CD4-positive, alpha-beta T cell treated with Interleukin-15 for 4 hours (primary cell): ENCODE data around the gene COPS3.

ENCODE experiments used
- DNase-seq: peaks from one replicate; pipeline ENCODE4 v3.0.0-alpha.2; 2020; ENCODE audit warnings: low spot score

The COPS3 gene

DNA sequence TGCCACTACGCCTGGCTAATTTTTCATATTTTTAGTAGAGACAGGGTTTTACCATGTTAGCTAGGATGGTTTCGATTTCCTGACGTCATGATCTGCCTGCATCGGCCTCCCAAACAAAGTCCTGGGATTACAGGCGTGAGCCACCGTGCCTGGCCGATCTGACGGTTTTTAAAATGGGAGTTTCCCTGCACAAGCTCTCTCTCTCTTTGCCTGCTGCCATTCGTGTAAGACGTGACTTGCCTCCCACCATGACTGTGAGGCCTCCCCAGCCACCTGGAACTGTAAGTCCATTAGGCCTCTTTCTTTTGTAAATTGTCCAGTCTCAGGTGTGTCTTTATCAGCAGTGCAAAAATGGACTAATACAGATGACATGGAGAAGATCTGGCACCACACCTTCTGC lies 39.4 kb downstream of the COPS3 start:
- DNase-seq, result no peak

DNA sequence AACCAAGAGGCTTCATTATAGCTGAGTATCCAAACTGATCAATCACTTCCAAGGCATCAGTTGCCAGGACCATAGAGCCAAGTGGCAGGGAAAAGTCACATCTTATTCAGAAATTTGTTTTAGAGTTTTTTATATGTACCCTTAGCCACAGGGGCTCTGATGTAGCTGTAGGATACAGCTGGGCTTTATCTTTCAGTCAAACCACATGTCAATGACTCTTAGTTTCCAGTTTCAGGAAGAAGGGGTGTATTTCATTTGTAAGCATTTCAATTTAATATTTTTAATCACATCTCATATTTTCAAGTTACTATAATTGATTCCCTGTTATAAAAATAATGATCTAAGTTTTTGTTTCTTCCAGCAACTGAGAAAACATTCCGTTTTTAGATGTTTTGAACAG lies 41.2 kb downstream of the COPS3 start:
- no peak for DNase-seq

DNA sequence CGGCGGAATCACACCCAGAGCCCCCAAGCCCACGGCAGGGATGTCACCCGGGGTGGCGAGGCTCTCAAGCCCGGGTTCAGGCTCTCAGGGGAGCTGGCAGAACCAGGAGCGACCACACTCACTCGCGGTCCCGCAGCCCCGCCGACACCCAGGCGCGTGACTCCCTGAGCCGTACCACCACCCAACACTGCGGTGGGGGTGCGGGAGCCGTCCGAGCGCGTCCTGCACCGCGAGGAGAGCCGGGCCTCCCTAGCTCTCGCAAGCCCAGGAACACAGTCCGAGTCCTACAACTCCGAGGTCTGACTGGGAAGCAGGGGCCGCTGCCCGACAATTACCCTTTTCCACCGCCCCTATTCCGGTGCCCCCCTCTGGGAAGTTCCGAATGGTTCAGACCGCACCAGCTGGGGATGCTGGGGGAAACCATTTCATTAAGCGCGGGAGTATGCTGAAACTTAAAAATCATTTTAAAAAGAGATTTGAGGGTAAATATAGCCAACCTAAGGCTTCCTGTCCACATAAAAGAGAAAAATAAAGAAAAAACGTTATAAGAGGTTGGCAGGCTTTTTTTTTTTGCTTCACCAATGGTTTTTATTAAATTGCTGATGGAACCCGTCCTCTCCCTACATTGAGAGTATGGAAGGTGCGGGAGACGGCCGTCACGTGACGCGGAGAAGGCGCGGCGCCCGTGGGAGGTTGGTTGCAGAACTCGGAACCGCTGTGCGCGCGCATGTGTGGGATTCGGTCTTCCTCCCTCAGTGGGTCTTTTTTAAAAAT lies 43.8 kb downstream of the COPS3 start, which contains the start of gene FLCN:
Gene FLCN, minus strand, starts transcription at position 143 of the 774 bp plus-strand sequence. CDS start 9,031 bp downstream, outside the sequence.
- DNase-seq, result peak; percentile 87

DNA sequence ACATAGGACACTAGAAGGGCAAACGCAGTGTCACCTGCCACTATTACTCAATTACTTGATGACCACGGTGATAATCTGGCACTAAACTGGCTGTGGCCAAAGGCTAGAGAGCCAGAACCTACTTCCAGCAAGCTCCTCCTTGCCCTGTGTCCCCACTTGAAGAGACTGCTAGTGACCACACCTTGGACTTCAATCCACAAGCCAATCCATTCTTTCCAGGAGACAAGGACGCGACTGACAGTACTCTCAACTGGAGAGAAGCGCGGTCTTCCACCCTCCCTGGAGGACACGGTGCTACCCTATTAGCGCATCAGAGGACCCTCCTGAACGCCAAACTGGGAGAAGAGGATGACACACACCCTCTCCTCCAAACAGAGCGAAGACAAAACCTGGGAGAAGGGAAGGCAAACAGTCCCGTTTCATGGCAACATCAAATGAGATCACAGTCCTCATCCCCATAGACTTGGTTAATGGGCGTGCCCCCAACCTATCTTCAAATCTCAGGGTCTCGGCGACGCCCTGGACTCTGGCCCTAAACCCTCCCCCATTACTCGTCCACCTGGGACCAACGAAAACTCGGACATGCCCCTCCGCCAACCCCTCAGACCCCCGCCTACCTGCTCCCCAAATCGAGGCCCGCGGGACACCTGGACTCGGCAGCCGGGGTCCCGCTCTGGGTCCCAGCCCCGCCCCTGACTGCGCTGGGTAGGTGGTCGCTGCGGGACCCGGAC lies 44.6 kb downstream of the COPS3 start:
- no peak for DNase-seq

GRCh38 chr17:17235212-17236174 lies 45.6 kb downstream of the COPS3 start:
- DNase-seq, result no peak

DNA sequence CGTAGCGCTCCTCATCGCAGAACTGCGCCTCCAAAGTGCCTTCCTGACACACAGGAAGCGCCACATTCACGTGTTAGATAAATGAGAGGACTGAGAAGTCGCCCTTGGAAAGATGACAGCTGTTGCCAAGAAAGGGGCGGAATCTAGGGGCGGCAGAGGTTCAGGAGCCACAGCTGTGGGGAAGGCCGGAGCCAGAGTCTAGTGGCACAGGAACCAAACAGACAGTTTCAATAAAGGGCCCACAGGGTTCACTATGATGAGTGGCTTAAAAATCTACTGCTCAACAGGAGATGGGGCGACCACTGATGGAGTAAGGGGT lies 48.8 kb downstream of the COPS3 start:
- DNase-seq, result no peak

- DNase-seq, result no peak
These were observed 49.3 kb downstream of the COPS3 start for GRCh38 chr17:17231621-17232302.

- DNase-seq, result no peak
These were observed 51.3 kb downstream of the COPS3 start for GRCh38 chr17:17229416-17230384.

DNA sequence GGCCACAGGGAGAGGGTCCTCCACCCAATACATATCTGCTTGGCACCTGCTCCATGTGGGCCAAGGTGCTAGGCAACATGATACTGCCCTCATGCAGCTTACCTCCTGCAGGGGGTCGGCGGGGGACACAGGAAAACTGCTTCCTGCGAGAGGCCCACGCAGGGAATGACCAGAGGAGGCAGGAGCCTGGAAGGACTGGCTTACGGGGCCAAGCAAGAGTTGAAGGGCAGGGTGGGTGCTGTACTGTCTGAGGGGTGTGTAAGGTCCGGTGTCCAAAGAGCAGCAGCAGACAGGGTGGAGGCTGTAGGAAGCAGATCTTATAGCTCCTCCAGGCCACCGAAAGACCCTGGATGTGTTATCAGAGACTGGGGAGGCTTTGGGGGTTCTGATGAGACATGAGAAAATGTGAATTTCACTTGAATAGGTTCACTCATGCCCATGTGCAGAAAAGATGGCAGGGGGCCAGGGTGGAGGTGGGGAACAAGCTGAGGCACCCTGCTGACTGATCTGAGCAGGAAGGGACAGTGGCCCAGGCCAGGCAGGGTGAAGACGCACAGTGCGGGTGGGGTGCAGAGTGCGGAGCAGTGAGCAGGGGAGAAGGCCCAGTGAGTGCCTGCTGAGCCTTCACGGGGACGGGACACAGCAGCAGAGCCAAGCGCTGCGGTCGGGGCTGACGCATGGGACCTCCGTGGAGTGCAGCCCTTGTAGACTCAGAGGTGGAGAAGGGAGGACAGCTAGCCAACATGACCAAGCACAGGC lies 52.3 kb downstream of the COPS3 start:
- DNase-seq, result no peak

DNA sequence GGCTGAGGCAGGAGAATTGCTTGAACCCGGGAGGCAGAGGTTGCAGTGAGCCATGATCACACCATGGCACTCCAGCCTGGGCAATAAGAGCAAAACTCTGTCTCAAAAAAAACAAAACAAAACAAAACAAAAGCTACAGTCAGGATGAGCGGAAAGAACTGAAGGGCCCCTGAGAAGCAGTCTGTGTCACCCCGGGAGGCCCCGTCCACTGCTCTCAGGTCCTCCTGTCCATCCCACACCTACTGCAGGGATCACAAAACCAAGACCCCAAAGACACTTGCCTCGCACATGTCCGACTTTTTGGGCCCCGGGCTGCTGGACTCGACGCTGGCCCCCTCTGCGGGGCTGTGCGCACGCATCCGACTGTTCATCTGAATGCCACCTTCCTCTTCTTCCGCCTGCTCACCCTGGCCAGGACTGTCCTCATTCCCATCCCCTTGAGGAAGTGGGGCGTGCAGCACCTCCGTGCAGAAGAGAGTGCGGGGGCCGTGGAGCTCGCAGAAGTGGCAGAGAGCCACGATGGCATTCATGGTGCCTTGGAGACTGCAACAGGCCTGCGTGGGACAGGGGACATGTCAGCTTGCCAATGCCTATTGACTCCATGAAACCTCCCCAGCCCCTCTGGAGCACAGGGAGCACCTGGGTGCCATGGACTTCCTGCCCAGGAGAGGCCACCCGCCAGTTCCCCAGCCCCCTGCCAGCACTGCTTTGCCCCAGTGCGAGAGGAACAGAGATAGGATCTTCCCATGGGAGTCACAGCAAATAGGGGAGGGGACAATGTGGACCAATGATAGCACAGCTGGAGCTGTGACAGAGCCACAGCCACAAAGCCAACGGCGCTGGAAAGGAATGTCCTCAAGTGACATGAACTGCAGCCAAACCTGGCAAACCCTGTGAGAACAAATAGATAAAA lies 53.2 kb downstream of the COPS3 start:
- DNase-seq, result no peak

GRCh38 chr17:17226451-17227265 lies 54.4 kb downstream of the COPS3 start:
- no peak for DNase-seq

DNA sequence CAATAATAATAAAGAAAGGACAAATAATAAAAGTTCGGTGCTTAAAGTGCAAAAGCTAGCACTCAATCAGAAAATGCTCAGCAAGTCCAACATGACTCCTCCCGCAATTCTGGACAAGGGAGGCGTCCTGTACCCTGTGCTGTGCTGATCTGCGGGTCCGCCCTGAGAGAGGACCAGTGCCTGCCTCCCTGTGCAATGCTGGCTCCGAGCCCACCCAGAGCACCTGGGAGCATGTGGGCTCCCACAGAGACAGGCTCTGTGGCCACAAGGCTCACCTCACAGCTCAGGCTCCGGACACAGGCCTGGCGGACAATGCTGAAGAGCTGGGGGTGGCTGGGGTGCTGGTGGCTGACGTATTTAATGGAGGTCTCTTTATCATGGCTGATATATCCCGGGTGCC lies 55.1 kb downstream of the COPS3 start:
- no peak for DNase-seq

DNA sequence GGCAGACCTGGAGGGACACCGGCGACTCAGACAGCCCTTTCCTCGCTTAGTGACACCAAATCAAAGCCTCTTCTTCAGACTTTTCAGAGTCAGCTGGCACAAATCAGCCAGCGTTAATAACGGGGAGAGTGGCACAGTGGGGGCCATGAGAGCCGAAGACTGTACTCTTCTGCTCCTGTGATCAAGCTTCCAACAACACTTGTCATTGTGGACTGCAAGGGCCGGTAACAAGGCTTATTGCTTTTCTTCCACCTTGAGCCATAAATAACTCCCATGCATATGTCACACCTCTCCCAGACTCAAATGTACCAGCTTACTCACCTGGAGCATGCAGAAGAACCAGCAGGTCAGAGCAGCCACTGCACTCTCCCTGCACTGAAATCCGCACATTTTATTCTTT lies 56.9 kb downstream of the COPS3 start:
- no peak for DNase-seq

DNA sequence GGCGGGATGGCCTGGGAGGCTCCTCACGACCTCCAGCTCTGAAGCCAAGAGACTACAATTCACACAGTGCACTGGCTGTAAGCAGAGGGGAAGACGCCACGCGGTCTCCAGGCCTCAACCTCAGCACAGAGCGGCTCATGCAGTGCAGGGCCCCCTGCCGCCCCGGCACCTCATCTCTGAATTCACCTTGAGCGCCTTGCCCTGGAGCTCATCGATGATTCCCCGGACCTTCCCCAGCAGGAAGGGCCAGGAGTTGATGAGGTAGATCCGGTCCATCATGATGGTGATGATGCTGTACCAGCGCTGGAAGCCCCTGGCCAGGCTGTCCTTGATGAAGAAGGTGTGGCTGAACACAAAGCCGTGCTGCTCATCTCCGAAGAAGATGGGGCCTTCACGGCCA lies 57.3 kb downstream of the COPS3 start:
- DNase-seq, result no peak

GRCh38 chr17:17221329-17221728 lies 59.7 kb downstream of the COPS3 start:
- no peak for DNase-seq

GRCh38 chr17:17220529-17220928 lies 60.5 kb downstream of the COPS3 start:
- DNase-seq, result no peak

GRCh38 chr17:17217995-17218394 lies 63.1 kb downstream of the COPS3 start:
- no peak for DNase-seq

DNA sequence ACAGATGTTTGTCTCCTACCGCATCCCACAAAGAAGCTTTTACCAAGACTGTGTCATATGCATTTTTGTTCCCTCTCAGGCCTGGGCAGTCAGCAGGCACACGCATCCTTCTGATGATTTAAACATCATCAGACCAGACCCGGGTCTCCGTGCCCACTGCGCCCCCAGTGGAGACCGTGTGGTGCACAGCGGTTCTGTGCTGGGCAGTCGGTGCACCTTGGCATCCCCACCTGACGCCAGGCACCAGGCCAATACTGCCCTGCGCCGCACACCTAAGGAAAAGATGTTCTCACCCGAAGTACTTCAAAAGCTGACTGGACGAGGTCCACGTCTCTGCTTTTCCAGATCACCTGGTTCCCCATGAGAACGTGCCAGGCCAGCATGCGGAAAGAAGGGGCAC lies 64.3 kb downstream of the COPS3 start:
- no peak for DNase-seq
